Measurements from ENCODE around the gene KRT40.
"Not testable (repeated sequence)": the region's sequence is repeated elsewhere in the genome, so short reads cannot be mapped to it uniquely, and the experiment has no call there.

GRCh38 chr17:40999563-40999962, 15.4 kb upstream of the KRT40 start, which contains the start of gene KRTAP3-2:
- not testable (repeated sequence) for TF ChIP-seq REST (IDR thresholded peaks at IDR 0.05; ENCODE audit: low read depth); EP300 (IDR thresholded peaks at IDR 0.05; ENCODE audit: borderline replicate concordance); USF1 (IDR thresholded peaks at IDR 0.05); CEBPB (IDR thresholded peaks at IDR 0.05); TAF1 (IDR thresholded peaks at IDR 0.05; ENCODE audit: low read depth); EGR1 (IDR thresholded peaks at IDR 0.05)

Data from Ishikawa (cell line).